LHCN-M2 (cell line): ENCODE data around the gene ERGIC1. TPM values are rescaled to one million over a fixed set of nuclear protein-coding genes. Genes with fewer than 3 reads are reported as not detected.
"Not testable (repeated sequence)": the region's sequence is repeated elsewhere in the genome, so short reads cannot be mapped to it uniquely, and the experiment has no call there.

Experiments
- DNase-seq: peaks from one replicate; pipeline ENCODE4 v3.0.0-alpha.2; 2012; ENCODE audit warnings: low read depth
- total RNA-seq: library from RNA; depleted of rRNA; stranded (reverse); fragments of >200 nt; gene quantifications from 2 replicates; pipeline ENCODE4 v1.2.3, GENCODE V29; 2014

Gene ERGIC1
- total RNA-seq, 1 experiment from 2014 or later, result 152 TPM

DNA sequence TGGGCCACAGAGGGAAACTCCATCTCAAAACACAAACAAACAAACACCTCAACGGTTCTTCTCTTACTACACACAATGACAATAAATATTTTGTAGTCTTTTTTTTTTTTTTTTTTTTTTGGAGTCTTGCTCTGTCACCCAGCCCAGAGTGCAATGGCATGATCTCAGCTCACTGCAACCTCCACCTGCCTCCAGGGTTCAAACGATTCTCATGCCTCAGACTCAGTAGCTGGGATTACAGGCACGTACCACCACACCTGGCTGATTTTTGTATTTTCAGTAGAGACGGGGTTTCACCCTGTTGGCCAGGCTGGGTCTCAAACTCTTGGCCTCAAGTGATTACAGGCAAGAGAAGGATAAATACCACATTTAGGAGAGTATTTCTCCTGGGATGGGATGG lies 30.1 kb downstream of the ERGIC1 start:
- not testable (repeated sequence) for DNase-seq

DNA sequence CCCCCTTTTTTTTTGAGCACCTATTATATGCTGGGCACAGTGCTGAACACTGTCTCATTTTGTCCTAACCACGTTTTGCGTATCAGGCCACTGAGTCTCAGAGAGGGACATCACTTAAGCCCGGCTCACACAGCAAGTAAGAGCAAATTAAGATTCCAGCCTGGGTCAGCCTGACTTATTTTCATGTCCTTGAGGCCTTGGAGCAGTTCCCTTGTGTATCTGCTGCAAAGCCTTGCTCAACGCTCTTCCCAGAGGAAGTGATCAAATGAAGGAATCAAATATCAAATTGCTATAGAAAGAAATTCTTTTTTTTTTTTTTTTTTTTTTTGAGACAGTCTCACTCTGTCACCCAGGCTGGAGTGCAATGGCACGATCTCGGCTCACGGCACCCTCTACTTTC lies 30.7 kb downstream of the ERGIC1 start:
- DNase-seq, result no peak

- no peak for DNase-seq
These were observed 32.3 kb downstream of the ERGIC1 start for GRCh38 chr5:172866378-172866777.

GRCh38 chr5:172866802-172867748 lies 33.0 kb downstream of the ERGIC1 start:
- DNase-seq, result no peak

DNA sequence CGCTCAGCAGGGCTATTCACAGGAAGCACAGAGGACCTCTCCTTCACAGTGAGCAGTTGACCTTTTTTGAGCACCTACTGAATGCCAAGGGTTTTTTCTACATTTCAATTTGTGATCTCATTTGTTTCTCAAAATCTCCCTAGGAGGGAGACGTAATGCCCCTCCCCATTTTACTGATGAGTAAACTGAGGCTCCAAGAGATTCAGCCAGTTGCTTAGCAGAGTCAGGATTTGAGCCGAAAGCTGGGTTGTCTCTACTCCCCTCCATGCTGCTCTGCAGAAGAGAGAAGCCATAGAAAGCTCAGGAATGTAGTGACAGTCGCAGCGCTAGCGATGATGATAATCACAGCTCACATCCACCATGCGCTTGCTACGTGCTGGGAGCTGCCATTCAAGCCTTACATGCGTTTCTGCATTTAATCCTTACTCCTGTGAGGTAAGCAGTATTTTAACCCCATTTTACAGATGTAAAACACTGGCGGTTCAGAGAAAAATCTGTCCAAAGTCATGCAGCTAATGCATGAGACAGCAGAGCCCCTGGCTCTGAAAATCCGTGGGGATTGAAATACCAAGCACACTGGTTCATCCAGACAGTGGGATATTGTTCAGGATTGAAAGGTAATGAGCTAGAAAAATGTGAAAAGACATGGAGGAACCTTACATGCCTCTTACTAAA lies 33.8 kb downstream of the ERGIC1 start:
- DNase-seq, result no peak

- DNase-seq, result peak; percentile 88
These were observed 34.4 kb downstream of the ERGIC1 start for GRCh38 chr5:172868436-172868923.

- DNase-seq, result peak; percentile 90
These were observed 35.0 kb downstream of the ERGIC1 start for GRCh38 chr5:172868924-172869591.

GRCh38 chr5:172869691-172870090 lies 35.6 kb downstream of the ERGIC1 start:
- no peak for DNase-seq

DNA sequence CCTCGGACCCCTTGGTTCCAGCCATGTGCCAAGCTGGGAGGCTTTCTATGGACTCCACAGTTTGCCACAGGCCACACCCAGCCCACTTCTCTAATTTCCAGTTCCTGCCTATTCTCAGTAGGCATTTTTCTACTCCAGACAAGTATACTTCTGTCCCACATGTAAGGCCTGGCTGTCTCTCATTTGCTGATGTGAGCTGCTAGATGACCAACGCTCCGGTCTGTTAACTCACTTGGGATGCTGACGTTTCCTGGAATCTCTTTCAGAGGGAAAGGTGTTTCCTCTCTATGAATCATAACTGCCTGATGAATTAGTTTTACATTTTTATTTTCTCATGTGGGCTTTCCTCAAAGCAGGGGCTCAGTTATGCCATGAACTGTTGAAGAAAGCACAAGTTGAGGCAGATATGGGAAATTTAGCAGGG lies 36.3 kb downstream of the ERGIC1 start:
- peak; percentile 89 for DNase-seq

DNA sequence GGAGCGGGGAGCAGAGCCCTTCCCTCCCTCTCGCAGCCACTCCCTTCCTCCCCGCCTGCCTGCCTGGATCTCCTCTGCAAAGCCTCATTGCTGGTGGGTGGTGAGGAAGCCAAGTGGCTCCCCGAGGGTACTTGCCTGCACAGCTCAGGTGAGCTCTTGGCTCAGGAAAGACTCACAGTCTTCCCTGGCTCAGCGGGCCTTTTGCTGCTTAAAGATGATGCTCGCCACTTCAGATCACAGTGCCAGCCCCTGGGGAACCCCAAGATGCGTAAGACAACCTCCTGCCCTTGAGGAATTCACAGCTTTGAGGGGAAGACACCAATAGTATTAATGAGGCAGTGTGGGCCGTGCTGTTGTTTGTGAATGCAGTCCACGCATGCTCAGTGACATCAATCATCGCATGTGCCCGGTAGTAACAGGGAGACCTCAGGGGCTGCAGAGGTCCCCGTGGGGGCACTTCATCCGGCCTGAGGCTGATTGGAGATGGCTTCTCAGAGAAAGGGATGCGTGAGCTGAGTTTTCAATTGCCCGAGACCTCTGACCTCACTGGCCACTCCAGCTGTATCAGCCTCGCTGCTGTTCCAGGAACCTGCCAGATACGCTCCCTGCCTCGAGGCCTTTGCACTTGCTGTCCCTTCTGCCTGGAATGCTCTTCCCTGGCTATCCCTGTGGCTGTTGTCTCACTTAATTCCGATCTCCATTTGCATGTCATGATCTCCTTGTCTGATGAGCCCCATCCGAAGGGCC lies 36.8 kb downstream of the ERGIC1 start:
- DNase-seq, result no peak

DNA sequence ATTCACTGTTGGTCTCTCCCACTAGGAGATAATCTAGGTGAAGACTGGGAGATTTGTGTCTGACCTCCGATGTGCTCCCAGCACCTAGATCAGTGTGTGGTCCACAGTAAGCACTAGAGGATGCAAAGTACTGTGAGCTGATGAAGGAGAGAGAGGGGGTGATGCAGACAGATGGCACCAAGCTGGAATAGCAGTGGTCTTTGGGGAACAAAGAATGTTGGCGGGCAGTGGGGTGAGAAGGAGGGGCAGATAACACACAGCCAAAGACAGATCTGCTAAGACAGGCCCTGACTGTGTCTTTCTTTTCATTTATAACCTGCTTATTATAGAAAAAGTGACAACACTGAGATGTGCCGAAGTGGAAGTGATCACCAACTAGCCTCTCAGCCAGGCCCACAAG lies 37.5 kb downstream of the ERGIC1 start:
- no peak for DNase-seq

DNA sequence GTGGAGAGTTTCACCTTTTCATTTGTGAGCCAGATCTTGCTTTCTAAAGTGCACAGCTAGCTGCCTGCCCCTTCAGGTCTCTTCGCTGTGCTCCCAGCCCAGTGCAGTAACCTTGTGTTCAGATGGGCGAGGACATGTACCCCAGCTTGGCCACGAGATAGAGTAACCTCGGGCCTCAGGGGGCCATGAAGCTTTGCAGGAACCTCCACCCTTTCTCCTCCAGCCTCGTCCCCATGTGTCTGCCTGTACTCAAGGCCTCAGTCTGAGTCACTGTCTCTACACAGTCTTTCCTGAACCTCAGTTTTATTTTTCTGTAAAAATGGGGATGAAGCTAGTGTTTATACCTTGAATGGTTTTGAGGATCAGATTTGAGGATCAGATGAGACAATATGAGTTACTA lies 37.9 kb downstream of the ERGIC1 start:
- DNase-seq, result no peak

DNA sequence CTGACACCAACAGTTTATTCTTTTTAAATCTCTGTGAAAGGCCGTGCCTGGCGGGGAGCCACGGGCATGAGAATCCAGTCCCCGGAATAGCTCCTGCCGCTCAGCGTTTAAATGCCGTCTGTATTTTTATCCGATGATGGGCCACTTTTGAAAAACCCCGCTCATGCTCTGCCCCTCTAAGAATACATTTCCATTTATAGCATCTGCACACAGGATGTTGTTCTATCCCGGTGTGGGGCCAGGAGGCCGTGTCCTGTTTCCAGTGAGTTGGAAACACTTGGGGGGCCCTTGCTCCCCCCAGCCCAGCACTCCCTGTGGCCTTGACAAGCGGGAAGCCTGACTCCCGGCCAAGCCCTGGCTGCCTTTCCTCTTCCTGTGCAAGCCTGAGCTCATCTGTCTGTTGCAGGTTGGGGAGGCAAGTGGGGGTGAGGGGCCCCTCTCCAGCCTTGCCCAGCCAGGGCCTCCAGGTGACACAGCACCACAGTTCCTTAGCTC lies 39.0 kb downstream of the ERGIC1 start:
- no peak for DNase-seq

GRCh38 chr5:172873513-172873912 lies 39.5 kb downstream of the ERGIC1 start:
- DNase-seq, result no peak

DNA sequence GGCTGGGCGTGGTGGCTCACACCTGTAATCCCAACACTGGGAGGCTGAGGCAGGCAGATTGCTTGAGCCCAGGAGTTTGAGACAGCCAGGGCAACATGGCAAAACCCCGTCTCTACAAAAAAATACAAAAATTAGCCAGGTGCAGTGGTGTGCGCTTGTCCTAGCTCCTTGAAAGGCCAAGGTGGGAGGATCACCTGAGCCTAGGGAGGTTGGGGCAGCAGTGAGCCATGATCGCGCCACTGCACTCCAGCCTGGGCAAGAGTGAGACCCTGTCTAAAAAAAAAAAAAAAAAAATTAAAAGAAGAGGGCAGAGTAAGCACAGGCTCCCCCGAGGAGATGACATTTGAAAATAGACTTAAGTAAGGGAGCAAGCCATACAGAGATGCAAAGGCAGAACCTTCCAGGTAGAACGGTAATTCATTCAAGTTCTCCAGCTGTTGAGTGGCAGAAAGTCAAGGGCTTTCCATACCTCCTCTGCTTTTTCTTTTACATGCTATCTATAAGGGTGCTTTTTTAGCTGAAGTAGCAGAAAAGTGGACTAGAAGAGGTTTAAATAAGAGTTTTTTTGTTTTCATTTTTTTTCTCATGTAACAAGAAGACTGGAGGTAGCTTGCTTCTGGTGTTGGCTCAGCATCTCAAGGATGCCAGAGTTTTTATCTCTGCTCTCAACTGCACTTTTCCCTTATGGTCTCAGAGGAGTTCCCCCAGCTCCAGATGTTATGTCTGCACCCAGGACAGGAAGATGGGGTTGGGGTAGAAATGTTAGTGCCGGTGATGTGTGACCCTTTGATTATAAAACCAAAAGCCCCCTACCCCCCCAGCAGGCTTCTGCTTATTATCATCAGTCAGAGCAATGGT lies 40.8 kb downstream of the ERGIC1 start:
- no peak for DNase-seq

GRCh38 chr5:172875505-172876279 lies 41.6 kb downstream of the ERGIC1 start:
- DNase-seq, result no peak

DNA sequence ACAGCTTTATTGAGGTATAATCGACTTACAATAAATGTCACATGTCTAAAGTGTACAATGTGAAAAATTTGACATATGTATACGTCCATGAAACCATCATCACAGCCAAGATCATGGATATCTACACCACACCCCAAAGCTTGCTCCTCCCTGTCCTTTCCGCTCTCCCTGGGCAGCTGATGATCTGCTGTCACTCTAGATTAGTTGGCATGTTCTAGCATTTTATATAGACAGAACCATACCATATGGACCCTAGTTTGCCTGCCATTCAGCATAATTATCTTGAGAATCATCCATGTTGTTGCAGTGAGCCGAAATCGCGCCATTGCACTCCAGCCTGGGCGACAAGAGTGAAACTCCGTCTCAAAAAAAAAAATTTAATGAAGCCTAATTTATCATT lies 42.5 kb downstream of the ERGIC1 start:
- DNase-seq, result no peak

GRCh38 chr5:172877466-172878260 lies 43.6 kb downstream of the ERGIC1 start:
- DNase-seq, result no peak

DNA sequence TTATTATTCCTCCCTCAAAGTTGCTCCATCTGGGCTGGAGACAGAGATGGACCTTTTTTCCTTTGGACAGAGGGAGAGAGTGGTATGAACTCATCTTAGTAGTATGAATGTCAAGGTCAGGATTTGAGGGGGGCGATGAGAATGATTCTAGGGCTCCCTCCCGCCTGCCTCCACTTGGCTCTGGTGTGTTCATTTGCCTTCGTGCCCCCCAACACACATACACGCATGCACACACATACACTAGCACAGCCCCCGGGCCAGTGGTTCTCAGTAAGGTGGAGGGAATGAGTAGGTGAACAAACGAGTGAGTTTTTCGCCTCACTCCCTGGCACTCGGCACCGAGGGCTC lies 44.5 kb downstream of the ERGIC1 start:
- no peak for DNase-seq
